Iris pigment epithelial cell (primary cell): Measurements from ENCODE around the gene ISG20.
"Not testable (repeated sequence)": the region's sequence is repeated elsewhere in the genome, so short reads cannot be mapped to it uniquely, and the experiment has no call there.

Source experiments
- DNase-seq: peaks from one replicate; pipeline ENCODE4 v3.0.0-alpha.2; 2011; ENCODE audit warnings: low read depth

The ISG20 gene

DNA sequence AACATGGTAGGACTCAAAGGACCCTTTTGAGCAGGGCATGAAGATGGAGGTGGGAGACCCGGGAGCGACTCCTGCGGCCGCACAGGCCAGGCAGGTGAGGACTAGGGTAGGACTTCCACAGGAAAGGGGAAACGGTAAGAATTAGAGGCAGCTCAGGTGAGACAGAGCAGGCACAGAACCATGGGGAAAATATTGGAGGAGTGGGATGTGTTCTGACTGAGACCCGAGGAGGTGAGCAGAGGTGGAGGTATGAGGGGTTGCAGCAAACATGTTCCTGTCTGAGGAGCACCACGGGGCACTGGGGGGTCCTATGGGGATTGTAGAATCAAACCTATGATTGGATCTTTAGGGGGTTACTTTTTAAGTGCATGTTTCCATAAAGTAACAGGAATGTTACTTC is 1.4 kb upstream of the ISG20 start:
- no peak for DNase-seq

DNA sequence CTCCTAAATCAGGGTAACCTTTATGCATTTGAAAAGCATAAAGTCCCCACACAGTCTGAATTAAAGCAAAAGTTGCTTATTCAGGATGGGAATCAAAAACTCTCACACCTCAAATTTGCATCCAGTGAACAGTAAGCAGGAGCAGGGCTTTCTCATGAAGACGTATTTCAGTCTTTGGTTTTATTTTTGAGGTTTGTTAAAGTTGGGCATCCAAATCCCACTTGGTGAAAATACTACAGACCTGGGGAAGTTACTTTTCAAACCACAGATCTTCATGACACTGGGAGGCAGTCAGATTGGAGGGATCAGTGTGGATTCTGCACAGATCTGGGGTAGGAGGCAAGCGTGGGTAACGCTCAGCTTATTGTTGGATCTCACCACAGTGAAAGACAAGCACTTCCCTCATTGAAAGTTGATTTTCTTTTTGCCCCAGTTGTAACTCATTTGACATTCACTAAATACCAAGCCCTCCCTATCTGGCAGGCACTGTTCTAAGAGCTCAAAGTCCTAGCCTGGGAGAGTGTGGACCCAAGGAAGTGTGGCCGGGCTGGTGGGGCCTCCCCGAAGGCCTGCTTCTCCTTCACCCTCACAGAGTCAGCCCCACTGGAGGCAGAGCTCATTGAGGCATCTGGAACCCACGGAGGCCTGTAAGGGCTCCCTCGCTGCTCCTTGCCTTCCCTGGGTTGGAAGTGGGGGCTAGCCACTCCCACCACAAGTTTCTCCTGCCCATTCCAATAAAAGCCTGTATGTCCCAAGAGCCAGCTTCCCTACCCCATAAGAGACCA is 783 bp upstream of the ISG20 start:
- no peak for DNase-seq

DNA sequence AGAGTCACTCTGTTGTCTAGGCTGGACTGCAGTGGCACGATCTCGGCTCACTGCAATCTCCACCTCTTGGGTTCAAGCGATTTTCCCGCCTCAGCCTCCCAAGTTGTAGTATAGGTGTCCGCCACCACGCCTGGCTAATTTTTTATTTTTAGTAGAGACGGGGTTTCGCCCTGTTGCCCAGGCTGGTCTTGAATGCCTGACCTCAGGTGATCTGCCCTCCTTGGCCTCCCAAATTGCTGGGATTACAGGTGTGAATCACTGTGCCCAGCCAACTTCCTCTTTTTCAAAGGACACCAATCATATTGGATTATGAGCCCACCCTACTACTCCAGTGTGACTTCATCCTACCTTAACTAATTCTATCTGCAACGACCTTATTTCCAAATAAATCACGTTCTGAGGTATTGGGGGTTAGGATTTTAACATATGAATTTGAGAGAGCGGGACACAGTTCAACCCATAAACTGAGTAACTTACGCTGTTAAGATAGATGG is 3.2 kb downstream of the ISG20 start:
- DNase-seq, result no peak

DNA sequence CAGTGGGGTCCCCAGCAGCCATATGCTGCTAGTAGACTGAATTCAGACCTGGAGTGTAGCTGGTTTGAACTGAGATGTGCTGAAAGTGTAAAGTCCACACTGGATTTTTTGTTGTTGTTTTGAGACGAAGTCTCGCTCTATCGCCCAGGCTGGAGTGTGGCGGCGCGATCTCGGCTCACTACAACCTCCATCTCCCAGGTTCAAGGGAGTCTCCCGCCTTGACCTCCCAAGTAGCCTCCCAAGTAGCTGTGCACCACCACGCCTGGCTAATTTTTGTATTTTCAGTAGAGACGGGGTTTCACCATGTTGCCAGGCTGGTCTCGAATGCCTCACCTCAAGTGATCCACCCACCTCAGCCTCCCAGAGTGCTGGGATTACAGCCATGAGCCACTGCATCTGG is 3.7 kb downstream of the ISG20 start:
- not testable (repeated sequence) for DNase-seq

DNA sequence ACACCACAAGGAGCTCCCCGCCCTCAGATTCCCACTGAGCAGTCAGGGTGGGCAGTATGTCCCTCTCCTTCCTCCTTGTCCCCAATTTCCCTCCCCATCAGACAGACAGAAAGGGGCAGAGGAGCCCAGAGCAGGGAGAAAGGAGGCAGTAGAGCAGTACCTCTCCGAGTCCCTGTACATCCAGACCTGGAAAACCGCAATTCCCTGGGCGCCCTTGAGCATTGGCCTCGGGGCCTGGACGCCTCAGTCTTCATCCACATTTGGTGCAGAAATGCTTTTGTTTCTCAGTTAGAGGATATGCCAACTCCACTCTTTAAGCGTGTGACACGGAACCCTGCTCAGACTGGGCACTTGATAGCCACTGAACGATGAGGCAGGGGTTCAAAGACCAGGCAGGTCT is 5.9 kb downstream of the ISG20 start:
- no peak for DNase-seq

DNA sequence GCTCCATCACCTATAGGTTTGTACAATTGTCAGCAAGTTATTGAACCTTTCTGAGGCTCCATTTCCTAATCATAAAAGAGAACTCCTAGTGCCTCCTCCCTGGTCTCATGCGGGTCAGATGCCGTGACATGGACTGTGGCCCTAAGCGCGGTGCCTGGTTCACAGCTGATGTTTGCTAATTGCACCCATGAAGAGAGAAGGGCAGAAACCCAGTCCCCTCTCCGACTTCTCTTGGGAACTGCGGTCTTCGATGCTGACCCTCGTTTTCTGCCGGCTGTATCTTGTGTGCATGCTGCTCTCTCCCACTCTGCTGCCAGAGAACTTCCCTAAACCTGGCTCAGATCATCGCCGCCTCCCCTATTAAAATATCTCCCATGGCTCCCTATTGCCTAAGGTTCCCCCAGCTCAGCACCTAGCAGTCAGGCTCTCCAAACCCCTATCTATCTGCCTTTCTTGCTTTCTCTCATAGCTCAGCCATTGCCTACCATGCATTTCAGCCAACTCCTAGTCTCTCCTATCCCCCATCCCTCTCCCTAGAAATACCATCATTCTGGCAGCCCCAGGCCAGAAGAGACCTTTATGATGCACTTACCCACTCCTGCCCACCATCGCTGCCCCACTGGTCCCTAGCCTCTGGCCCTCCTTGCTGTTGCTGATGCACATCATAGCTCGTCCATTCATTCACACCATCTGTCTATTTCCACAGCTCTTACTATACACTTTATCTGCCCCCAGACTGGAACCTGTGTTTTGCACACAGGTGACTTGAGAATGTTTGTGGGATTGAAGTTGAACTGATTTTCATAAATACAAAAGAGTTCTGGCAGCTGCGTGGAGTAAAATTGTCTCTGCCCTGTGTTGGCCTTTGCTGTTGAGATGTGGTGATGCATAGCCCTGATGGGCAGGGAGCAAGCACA is 6.6 kb downstream of the ISG20 start:
- no peak for DNase-seq

DNA sequence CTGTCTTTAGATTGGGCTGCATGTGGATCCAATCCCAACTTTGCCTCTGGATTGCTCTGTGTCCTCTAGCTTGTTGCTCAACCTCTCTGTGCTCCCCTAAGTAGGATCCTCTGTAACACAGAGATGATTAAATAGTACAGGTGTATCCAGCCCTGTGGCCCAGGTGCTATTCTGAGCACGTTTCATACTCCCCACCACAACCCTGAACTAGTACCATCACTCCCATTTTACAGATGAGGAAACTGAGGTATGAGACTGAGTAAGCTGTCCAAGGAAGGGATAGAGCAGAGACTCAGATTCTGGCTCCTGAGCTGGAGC is 7.2 kb downstream of the ISG20 start:
- DNase-seq, result no peak

DNA sequence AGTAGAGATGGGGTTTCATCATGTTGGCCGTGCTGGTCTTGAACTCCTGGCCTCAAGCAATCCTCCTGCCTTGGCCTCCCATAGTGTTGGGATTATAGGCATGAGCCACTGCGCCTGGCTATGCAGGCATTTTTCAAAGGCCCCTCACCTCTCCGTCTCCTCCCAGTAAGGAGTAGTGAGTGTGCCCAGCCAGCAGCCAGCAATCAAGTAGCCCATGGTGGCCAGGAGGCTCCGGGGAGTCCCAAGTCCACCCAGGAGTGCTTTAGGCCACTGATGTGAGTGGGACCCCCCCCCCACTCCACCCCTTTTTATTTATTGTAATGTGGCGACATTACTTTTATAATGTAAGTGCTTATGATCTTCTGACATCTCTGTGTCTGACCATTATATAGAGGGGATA is 8.1 kb downstream of the ISG20 start:
- DNase-seq, result no peak

DNA sequence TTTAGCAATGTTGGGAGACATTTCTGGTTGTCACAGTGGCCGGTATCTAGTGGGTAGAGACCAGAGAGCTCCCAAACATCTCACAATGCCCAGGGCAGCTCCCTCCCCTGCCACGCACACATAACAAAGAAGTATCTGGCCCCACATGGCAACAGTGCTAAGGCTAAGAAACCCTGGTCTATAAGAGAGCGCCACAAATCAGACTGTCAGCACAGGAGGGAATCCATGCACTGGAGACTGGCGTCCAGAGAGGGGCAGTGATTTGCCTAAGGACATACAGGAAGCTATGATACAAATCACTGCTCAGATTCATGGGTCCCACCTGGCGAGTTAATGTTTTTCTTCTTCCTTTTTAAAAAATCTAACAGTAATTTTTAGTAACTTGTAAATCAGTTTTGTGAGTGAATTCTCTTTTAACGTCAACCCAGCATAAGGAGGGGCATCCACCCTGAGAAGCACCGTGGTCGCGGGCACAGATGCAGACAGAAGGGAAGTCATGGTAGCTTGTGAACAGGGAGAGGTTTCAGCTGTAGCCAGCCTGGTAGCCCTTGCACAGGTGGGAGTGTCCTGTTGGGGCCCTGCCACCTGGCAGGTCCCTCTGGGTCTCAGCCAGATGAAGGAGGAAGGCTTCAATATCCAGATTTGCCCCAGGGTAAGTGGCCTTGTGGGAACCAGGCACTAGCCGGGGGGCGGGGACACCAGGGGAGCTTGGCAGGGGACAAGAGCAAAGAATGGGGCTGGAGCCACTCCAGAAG is 8.7 kb downstream of the ISG20 start:
- DNase-seq, result no peak

DNA sequence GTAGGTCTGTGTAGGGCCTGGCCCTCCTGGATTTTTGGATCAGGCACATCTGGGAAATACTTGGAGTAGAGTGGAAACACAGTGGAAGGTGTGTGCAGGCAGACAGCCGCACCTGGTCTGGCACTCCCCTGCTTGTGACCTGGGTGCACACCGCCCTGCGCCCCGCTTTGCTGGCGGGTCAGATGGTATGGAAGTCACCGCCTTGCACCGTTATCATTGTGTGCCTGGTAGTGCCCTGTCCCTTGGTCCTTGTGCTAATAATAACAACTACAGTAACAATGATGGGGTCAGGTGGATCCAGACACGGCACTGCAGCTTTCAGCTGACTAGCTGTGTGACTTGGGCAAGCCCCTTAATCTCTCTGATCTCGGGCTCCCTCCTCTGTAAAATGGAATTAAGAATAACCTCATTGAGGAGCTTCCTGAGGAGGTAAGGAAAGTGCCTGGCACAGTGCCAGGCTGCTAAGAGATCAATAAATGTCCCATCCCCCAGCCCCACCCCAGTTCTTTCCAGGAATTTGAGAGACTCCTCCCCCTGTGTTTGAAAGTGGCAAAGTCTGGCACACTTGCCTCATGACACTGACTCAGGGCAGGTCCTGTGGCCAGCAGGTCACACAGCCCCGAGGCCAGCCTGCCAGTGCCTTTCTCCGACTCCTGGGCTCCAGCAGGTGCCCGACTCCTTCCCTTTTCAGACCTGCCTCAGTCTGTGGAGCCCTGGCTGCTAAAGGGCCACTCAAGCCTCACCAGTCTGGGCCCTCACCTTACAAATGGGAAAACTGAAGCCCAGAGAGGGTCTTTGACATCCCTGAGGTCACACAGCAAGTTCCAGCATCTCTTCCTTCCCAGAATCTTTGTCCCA is 9.8 kb downstream of the ISG20 start:
- DNase-seq, result no peak

DNA sequence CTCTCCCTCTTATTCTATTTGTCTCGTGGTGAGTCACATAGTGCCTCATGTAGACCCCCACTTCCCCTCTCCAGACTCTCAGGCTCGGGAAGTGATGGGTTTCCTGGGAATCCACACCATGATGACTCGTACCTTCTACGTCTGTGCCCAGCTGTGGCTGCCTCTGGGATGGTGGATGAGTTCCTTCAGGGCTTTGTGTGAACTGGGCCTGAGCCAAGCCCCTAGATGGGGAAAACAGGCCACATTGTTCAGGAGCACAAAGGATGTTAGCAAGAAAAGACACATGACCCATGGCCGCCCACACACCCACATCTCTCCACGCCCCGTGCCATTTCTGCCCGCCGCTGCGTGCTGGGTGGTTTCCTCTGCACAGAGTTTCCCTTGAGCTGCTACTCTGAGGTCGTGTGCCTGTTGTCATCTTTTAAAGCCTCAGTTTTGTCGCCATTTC is 10.5 kb downstream of the ISG20 start:
- DNase-seq, result peak; percentile 37

DNA sequence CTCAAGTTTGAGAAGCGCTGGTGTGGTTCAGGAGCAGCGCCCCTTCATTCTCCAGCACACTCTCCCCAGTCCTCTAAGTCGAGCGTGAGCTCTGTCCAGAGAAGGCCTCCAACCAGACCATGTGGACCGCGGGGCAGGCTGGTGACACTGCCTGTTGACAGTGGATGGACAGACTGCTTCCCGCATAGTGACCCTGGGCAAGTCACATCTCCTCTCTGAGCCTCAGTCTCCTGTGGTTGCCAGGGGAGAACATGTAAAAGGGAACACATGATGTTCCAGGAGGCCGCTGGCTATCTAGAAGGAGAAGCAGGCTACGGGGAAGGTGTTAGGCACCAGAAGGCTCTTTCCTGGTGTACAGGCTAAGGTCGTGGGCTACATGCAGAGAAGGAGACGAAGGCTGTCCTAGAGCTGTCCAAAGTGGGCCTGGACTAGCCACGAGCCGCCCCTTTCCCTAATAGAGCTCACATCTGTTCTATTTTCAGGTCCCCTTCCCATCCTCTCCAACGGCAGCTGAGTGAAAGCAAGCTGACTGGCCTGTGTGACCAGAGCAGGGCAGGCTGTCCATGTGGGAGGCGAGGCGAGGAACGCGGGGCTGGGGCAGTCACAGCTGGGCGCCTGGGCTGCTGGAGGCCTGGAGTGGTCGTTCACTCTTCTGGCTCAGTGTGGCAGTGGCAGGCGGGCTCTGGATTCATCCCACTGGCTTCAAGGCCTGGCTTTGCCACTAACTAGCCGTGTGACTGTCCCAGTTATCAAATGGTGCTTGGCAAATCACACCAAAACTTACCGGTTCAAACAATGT is 11.1 kb downstream of the ISG20 start:
- DNase-seq, result no peak

DNA sequence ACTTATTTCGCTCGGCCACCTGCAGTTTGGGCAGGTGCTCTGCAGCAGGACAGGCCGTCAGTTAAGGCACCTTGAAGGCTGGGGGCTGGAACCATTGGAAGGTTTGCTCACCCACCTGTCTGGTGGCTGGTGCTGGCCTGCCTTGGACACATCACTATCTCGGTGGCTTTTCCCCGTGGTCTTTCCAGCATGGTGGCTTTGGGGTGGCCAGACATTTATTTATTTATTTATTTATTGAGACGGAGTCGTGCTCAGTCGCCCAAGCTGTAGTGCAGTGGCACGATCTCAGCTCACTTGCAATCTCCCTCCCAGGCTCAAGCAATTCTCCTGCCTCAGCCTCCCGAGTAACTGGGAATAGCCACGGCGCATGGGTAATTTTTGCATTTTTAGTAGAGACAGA is 11.7 kb downstream of the ISG20 start:
- no peak for DNase-seq

DNA sequence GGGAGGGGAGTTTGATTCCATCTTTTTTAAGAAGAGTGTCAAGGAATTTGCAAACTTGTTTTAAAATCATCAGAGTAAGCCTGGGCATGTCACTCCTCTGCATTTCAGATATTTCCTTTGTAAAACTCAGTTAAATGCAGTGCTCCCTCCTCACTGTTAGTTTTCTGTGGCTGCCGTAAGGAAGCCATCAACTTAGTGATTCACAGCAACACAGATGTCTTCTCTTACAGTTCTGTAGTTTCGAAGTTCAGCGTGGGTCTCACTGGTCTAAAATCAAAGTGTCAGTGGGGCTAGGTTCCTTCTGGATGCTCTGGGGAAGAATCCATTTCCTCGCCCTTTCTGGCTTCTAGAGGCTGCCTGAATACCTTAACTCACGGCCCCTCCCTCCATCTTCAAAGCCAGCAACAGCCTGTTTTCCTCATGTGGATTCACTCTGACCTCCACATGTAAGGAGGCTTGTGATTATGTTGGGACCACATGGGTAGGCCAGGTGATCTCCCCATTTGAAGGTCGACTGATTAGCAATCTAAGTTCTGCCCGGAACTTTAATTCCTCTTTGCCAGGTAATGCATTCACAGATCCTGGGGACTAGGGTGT is 12.4 kb downstream of the ISG20 start:
- no peak for DNase-seq

DNA sequence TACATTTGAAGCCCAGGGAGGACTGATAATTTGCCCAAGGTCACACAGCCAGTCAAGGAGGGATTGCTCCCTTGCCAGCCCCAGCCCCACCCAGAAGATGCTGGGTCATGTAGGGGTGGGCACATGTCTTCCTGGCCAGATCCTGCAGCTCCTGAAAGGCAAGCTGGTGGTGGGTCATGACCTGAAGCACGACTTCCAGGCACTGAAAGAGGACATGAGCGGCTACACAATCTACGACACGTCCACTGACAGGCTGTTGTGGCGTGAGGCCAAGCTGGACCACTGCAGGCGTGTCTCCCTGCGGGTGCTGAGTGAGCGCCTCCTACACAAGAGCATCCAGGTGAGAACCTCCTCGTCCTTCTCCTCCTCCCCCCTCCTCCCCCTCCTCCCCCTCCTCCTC is 13.2 kb downstream of the ISG20 start:
- DNase-seq, result no peak

DNA sequence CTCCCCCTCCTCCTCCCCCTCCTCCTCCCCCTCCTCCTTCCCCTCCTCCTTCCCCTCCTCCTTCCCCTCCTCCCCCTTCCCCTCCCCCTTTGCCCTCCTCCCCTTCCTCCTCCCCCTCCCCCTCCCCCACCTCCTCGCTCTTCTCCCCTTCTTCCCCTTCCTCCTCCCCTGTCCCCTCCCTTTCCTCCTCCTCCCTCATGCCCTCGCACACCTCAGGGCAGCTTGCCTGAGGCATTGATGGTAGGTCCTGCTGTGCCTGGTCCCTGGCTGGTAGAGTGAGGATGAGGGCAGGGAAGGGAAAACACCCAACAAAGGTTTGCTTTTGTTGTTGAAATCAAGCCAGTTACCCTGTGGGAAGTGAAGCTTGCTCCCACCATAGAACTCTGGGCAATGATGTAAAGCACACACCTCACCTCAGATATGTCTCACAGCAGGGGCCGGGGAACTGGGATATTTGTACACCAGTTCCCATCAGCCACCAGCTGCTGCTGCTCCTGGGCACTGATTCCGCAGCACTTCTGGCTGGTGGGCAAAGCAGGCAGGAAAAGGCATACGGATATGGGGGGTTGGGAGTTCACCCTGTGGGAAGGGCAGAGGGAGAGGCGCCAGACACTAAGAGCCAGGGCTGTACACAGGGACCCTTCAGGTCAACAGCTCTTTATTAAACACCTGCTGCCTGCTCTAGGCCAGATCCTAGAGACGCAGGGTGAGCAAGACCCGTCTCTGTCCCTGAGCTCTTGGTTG is 13.8 kb downstream of the ISG20 start:
- no peak for DNase-seq

DNA sequence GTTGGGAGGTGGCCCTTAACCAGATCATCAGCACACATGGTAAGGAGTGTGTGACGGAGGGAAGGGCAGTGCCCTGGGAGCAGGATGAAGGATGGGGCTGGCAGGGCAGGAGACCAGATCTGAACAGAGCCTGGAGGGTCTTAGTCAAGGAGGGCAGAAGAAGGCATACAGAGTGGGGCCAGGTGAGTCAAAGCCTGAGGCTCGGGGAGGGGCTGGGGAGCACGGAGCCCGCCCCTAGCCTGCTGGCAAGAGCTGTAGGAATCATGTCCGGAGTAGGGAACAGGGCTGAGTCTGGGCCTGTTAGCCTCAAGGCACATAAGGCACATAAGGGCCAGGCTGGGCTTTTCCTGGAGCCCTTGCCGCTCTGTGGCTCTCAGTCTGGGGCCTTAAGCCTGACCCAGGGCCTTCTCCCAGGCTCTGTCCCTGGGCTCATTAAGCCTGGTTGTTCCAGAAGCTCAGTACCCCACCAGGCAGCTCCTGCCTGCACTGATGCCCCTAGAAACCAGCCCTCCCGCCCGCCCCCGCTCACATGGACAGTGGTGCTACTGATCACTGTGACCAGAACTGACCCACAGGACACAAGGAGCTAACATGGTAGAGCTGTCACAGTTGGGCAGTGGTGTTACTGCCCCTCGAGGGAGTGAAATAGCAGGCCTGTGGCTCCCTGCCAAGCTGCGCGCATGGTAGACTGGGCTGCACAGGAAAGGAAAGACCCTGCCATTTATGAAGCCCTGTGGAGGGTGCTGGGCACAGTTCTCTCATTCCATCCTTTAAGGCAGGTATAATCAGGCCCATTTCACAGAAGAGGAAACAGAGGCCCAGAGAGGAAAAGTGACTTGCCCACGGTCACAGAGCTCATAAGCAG is 14.6 kb downstream of the ISG20 start:
- no peak for DNase-seq

DNA sequence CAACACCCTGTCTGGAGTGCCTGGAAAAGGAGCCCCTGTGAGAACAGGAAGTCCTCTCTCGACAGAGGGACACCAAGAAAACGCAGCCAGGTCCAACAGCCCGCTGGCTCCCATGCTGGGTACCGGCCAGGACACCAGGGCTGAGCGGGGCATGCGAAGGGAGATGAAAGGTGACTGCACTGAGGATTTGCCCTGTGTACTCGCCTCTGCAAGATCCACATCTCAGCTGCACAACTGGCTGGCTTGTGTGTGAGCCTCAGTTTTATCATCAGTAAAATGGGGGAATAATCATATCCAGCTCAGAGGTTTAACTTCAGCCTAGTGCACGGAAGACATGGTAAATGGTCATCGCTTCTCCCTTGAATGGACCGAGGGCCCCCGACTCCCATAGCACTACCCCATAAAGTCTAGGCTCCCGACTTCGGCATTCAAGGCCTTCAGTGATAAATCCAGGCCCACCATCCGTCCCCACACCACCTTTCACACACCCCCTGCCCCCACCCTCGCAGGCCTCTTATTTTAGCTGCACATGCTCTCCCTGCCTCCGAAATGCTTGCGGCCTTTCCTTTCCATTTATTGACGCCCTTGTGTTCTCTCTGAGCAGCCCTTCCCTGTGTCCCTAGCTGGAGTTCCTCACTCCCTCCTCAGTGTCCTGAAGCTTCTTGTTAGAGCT is 15.8 kb downstream of the ISG20 start:
- DNase-seq, result no peak
